ENCODE data around the gene NT5DC2. TPM values are rescaled to one million over a fixed set of nuclear protein-coding genes. Genes with fewer than 3 reads are reported as not detected.

Gene NT5DC2
- 74.0 to 102 TPM (median 98.7 TPM) in 5 replicates for total RNA-seq (2022; extraction: Qiagen RNA extraction; ENCODE audit: low read depth)

GRCh38 chr3:52533623-52534280 lies at the start of gene NT5DC2:
TSS of gene NT5DC2 (minus strand) at chr3:52533857. CDS start at chr3:52533737, 120 bp downstream.

GRCh38 chr3:52536369-52537164 lies 2.9 kb upstream of the NT5DC2 start, which contains the start of gene UQCC5:
TSS of gene UQCC5 (plus strand) at chr3:52536605. CDS start at chr3:52536756, 151 bp downstream.

GRCh38 chr3:52494886-52495495 lies 38.7 kb downstream of the NT5DC2 start, which contains the start of gene STAB1:
TSS of gene STAB1 (plus strand) at chr3:52495338. CDS start at chr3:52495414, 76 bp downstream.

Other genes with a start within 250 kb of the NT5DC2 start
- gene GLYCTK, start 246.0 kb downstream of the NT5DC2 start, total RNA-seq (2022; extraction: Qiagen RNA extraction; ENCODE audit: low read depth) = 3.1 to 5.2 TPM (median 4.6 TPM) in 5 replicates
- 0.67 to 0.99 TPM (median 0.86 TPM) in 5 replicates for gene DNAH1, start 217.5 kb downstream of the NT5DC2 start, total RNA-seq (2022; extraction: Qiagen RNA extraction; ENCODE audit: low read depth)
- 27.2 to 39.3 TPM (median 36.8 TPM) in 5 replicates for gene BAP1, start 123.8 kb downstream of the NT5DC2 start, total RNA-seq (2022; extraction: Qiagen RNA extraction; ENCODE audit: low read depth)
- 2.7 to 3.5 TPM (median 3.0 TPM) in 5 replicates for gene PHF7, start 123.2 kb downstream of the NT5DC2 start, total RNA-seq (2022; extraction: Qiagen RNA extraction; ENCODE audit: low read depth)
- 0.07 to 0.09 TPM (median 0.08 TPM) in 4 of 5 replicates, not detected in the other for gene SEMA3G, start 88.8 kb downstream of the NT5DC2 start, total RNA-seq (2022; extraction: Qiagen RNA extraction; ENCODE audit: low read depth)
- gene TNNC1, start 79.8 kb downstream of the NT5DC2 start, total RNA-seq (2022; extraction: Qiagen RNA extraction; ENCODE audit: low read depth) = 1.2 to 1.6 TPM (median 1.3 TPM) in 5 replicates
- 9.1 to 15.1 TPM (median 13.8 TPM) in 5 replicates for gene NISCH, start 78.3 kb downstream of the NT5DC2 start, total RNA-seq (2022; extraction: Qiagen RNA extraction; ENCODE audit: low read depth)
- not detected in 5 replicates for gene STAB1, start 38.5 kb downstream of the NT5DC2 start, total RNA-seq (2022; extraction: Qiagen RNA extraction; ENCODE audit: low read depth)
- 43.3 to 87.9 TPM (median 59.4 TPM) in 5 replicates for gene UQCC5, start 2.7 kb upstream of the NT5DC2 start, total RNA-seq (2022; extraction: Qiagen RNA extraction; ENCODE audit: low read depth)
- gene PBRM1, start 152.1 kb upstream of the NT5DC2 start, total RNA-seq (2022; extraction: Qiagen RNA extraction; ENCODE audit: low read depth) = 9.3 to 17.3 TPM (median 13.7 TPM) in 5 replicates
- 98.0 to 179 TPM (median 109 TPM) in 5 replicates for gene GNL3, start 152.2 kb upstream of the NT5DC2 start, total RNA-seq (2022; extraction: Qiagen RNA extraction; ENCODE audit: low read depth)
- 32.4 to 39.5 TPM (median 36.9 TPM) in 5 replicates for gene GLT8D1, start 171.9 kb upstream of the NT5DC2 start, total RNA-seq (2022; extraction: Qiagen RNA extraction; ENCODE audit: low read depth)
- 129 to 170 TPM (median 164 TPM) in 5 replicates for gene SPCS1, start 172.2 kb upstream of the NT5DC2 start, total RNA-seq (2022; extraction: Qiagen RNA extraction; ENCODE audit: low read depth)
- 13.4 to 14.8 TPM (median 14.5 TPM) in 5 replicates for gene NEK4, start 237.1 kb upstream of the NT5DC2 start, total RNA-seq (2022; extraction: Qiagen RNA extraction; ENCODE audit: low read depth)
- not detected in 5 replicates for gene ITIH1, start 243.7 kb upstream of the NT5DC2 start, total RNA-seq (2022; extraction: Qiagen RNA extraction; ENCODE audit: low read depth)

Measured in A549 treated with RU486 at 1 μM for 4 hours (cell line).